GM13976 (cell line): ENCODE measurements around the gene LPP.

Source experiments
- DNase-seq: peaks from one replicate; pipeline ENCODE4 v3.0.0; 2012; ENCODE audit warnings: low spot score
- in situ Hi-C: fragments of 300-500 bp; cut with MboI; formaldehyde crosslinking; loops from one replicate; pipeline ENCODE4 v1.12.0; 2022; ENCODE audit warnings: low sequenced_read_pairs, mixed read lengths, inconsistent platforms; ENCODE audit not compliant: unreplicated experiment
- TF ChIP-seq, protein P1 (sequence below): IDR thresholded peaks from 2 replicates; pipeline ENCODE4 v1.5.1; 2012; ENCODE audit warnings: borderline replicate concordance, mild to moderate bottlenecking; ENCODE audit not compliant: insufficient read depth; ENCODE audit errors: extremely low read depth, missing control alignments, control extremely low read depth

LPP gene

GRCh38 chr3:188431040-188431439 lies 277.1 kb downstream of the LPP start:
- in situ Hi-C loops: no loop called here
- TF ChIP-seq, protein P1, sequence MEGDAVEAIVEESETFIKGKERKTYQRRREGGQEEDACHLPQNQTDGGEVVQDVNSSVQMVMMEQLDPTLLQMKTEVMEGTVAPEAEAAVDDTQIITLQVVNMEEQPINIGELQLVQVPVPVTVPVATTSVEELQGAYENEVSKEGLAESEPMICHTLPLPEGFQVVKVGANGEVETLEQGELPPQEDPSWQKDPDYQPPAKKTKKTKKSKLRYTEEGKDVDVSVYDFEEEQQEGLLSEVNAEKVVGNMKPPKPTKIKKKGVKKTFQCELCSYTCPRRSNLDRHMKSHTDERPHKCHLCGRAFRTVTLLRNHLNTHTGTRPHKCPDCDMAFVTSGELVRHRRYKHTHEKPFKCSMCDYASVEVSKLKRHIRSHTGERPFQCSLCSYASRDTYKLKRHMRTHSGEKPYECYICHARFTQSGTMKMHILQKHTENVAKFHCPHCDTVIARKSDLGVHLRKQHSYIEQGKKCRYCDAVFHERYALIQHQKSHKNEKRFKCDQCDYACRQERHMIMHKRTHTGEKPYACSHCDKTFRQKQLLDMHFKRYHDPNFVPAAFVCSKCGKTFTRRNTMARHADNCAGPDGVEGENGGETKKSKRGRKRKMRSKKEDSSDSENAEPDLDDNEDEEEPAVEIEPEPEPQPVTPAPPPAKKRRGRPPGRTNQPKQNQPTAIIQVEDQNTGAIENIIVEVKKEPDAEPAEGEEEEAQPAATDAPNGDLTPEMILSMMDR: no peak
- no peak for DNase-seq

DNA sequence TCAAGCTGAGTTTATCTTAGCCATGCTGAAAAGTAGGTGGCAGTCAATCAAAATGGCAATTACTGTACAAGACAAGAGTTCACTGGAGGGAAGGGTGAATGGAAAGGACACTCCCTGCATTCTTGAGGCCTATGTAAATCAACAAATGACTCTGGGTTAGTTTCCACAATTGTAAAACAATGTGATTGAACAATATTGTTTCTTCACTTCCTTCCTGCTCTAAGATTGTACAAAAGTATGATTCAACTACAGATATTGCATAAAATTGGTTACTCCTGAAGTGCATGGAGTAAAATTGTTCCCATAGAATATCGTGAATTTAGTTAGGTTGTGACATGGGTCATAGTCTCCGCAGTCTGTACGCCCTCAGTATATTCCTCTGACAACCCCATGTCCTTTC lies 277.6 kb downstream of the LPP start:
- TF ChIP-seq, protein P1: no peak
- DNase-seq: no peak
- in situ Hi-C loops: no loop called here

DNA sequence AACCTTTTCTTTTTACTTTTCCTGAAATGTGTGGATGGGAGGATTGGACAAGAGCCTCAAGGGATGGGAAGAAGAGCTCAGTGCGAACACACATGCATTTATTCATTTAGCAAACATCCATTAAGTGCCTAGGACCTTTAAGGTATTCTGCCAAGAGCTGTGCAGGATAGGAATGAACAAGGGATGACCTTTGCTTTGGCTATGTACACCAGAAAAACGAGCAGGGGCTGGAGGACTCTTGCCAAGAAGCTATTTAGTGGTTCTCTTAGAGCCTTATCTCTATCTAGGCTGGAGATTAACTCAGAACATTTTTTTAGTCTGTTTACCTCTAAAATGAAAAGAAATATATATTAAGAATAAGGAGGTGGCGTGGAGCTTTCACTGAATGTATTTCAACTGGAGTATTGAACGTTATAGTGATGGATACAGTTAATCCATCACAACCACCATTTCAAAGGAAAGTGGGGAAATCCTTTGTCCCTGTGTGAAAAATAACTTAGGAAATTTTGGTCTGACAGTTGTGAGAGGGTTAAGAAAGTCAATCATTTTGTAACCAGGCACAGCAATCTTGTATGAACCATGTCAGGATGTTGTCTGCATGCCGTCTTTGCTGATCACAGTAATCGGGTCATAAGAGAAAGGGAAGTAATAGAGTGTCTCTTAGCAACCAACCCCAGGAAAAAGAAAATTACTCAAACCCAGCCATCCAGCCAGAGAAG lies 279.0 kb downstream of the LPP start:
- TF ChIP-seq, protein P1: no peak
- DNase-seq: no peak
- in situ Hi-C loops: no loop called here

DNA sequence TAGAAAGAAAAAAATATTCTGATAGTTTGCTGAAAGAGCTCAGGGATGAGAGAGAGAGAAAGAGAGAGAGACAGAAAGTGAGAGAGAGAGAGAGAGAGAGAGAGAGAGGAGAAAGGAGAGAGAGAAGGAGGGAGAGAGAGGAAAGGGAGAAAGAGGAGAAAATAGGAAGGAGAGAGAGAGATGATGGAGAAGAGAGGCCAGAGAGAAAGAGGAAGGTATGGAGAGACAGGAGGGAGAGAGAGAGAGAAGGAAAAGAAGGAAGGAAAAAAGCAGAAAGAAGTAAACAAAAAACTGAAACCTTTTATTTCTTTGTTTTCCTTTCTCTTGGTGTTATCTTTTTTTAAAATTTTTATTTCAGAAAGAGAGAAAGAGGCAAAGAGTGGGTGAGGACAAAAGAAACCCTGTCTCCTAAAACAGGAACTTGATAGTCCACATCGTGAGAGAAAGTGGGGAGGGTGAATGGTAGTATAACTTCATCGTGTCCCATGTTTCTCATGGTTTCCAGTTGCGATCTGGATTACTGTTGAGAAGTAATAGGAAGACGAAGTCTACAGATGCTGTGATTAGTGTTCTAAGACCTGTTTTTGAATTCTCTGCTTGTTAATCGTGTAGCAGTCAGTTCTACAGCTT lies 279.7 kb downstream of the LPP start:
- in situ Hi-C loops: no loop called here
- no peak for DNase-seq
- TF ChIP-seq, protein P1: no peak

- TF ChIP-seq, protein P1: no peak
- DNase-seq: no peak
- in situ Hi-C loops: no loop called here
Observed at GRCh38 chr3:188434594-188434993, 280.6 kb downstream of the LPP start.

GRCh38 chr3:188435266-188435665 lies 281.3 kb downstream of the LPP start:
- no peak for DNase-seq
- TF ChIP-seq, protein P1: no peak
- in situ Hi-C loops: no loop called here
